Ascending aorta (tissue), 2 donors: ENCODE results near the gene MYCBPAP. TPM values are rescaled to one million over a fixed set of nuclear protein-coding genes. Genes with fewer than 3 reads are reported as not detected.

Experiments
- DNase-seq, 2 donors: peaks; one replicate each; pipeline ENCODE4 v3.0.0-alpha.2; 2019; ENCODE audit warnings: low spot score in 2 of 2
- H3K27ac ChIP-seq, 2 donors: fragments of 200-600 bp; sonication (generic); one replicate each; pipeline ENCODE4 v1.5.1; 2016 to 2017; ENCODE audit warnings: mild to moderate bottlenecking in 1 of 2
- H3K27me3 ChIP-seq: fragments of 200-600 bp; sonication (generic); one replicate; pipeline ENCODE4 v1.5.1; 2017
- H3K36me3 ChIP-seq, 2 donors: fragments of 200-600 bp; sonication (generic); one replicate each; pipeline ENCODE4 v1.5.1; 2016
- H3K4me1 ChIP-seq, 2 donors: fragments of 200-600 bp; sonication (generic); one replicate each; pipeline ENCODE4 v1.5.1; 2016 to 2017; ENCODE audit warnings: mild to moderate bottlenecking in 1 of 2
- H3K4me3 ChIP-seq, 2 donors: fragments of 200-600 bp; sonication (generic); one replicate each; pipeline ENCODE4 v1.5.1; 2016 to 2017; ENCODE audit warnings: mild to moderate bottlenecking in 1 of 2
- H3K9me3 ChIP-seq, 2 donors: fragments of 200-600 bp; sonication (generic); one replicate each; pipeline ENCODE4 v1.5.1; 2016
- intact Hi-C: fragments of 100-400 bp; cut with DNase I; formaldehyde crosslinking; loops from one replicate; pipeline ENCODE4 v1.15.1; 2023
- total RNA-seq: library from RNA; depleted of rRNA; stranded (reverse); fragments of >200 nt; gene quantifications from one replicate; pipeline ENCODE4 v1.1.0, GENCODE V29; 2016
- TF ChIP-seq, protein P1 (sequence below), 3 experiments: fragments of 200-600 bp in 2 of 3; fragments of 450-650 bp in 1 of 3; sonication (generic) in 2 of 3; IDR thresholded peaks; one replicate each; pipeline ENCODE4 v1.5.1; 2016 to 2019; ENCODE audit warnings: antibody characterized with exemption in 3 of 3, mild to moderate bottlenecking in 1 of 3, moderate library complexity in 1 of 3

MYCBPAP gene
- total RNA-seq, 1 donor from 2014 or later = 7.9 TPM

DNA sequence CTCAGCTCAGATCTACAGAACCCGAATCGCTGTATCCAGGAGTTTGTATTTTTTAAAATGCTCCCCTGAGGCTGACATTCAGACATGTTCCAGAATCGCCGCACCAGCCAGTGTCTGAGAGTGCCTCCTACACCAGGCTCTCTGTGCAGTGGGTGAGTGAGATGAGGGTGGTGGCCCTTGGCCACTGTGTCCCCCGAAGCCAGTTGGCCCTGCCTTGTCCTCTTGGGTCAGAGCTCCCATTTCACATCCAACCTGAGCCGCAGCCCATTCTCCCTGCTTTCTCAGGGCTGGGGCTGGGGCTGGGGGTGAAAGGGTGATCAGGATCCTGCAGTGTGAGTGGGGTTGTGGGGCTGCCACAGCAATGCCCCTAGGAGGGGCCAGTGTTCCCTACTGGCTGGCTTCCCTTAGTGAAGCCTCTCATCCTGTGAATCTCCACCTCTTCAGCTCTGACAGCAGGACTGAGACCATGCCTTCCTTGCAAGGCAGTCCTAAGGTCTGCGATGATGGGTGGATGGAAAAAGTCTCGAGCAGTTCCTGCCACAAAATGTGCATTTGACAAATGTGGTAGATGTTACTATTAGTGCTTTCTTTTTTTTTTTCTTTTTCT lies 12.9 kb upstream of the MYCBPAP start:
- DNase-seq = no peak
- no peaks in the 10 kb centered on the region for H3K4me1 ChIP-seq
- intact Hi-C loops = no loop called here

DNA sequence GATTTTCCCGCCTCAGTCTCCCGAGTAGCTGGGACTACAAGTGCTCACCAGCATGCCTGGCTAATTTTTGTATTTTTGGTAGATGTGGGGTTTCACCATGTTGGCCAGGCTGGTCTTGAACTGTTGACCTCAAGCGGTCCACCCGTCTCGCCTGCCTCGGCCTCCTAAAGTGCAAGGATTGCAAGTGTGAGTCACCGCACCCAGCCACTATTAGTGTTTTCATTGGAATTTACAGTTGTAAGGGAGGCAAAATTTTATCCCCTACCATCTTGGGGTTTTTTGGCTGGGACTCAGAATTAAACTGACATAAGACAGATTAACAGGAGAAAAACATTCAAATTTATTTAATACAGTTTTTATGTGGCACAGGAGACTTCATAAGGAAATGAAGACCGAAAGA lies 12.3 kb upstream of the MYCBPAP start:
- no peaks in the 10 kb centered on the region for H3K9me3 ChIP-seq
- intact Hi-C loops = no loop called here
- no peaks in the 10 kb centered on the region for H3K4me1 ChIP-seq
- H3K27ac ChIP-seq = no peak overlapping the region
- no peak for DNase-seq
- no peak overlapping the region for H3K4me3 ChIP-seq
- no peaks in the 10 kb centered on the region for H3K36me3 ChIP-seq
- no peaks in the 10 kb centered on the region for H3K27me3 ChIP-seq
- TF ChIP-seq, protein P1, sequence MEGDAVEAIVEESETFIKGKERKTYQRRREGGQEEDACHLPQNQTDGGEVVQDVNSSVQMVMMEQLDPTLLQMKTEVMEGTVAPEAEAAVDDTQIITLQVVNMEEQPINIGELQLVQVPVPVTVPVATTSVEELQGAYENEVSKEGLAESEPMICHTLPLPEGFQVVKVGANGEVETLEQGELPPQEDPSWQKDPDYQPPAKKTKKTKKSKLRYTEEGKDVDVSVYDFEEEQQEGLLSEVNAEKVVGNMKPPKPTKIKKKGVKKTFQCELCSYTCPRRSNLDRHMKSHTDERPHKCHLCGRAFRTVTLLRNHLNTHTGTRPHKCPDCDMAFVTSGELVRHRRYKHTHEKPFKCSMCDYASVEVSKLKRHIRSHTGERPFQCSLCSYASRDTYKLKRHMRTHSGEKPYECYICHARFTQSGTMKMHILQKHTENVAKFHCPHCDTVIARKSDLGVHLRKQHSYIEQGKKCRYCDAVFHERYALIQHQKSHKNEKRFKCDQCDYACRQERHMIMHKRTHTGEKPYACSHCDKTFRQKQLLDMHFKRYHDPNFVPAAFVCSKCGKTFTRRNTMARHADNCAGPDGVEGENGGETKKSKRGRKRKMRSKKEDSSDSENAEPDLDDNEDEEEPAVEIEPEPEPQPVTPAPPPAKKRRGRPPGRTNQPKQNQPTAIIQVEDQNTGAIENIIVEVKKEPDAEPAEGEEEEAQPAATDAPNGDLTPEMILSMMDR (IDR thresholded peaks at IDR 0.05) = no peak

More for the DNA sequence above, 12.9 kb upstream of the MYCBPAP start:
- TF ChIP-seq, protein P1 (IDR thresholded peaks at IDR 0.05) = no peak
- Histone ChIP-seq H3K36me3 (no peaks in the 10 kb centered on the region), H3K27ac (no peak overlapping the region), H3K4me3 (no peak overlapping the region), H3K9me3 (no peaks in the 10 kb centered on the region), H3K27me3 (no peaks in the 10 kb centered on the region)

DNA sequence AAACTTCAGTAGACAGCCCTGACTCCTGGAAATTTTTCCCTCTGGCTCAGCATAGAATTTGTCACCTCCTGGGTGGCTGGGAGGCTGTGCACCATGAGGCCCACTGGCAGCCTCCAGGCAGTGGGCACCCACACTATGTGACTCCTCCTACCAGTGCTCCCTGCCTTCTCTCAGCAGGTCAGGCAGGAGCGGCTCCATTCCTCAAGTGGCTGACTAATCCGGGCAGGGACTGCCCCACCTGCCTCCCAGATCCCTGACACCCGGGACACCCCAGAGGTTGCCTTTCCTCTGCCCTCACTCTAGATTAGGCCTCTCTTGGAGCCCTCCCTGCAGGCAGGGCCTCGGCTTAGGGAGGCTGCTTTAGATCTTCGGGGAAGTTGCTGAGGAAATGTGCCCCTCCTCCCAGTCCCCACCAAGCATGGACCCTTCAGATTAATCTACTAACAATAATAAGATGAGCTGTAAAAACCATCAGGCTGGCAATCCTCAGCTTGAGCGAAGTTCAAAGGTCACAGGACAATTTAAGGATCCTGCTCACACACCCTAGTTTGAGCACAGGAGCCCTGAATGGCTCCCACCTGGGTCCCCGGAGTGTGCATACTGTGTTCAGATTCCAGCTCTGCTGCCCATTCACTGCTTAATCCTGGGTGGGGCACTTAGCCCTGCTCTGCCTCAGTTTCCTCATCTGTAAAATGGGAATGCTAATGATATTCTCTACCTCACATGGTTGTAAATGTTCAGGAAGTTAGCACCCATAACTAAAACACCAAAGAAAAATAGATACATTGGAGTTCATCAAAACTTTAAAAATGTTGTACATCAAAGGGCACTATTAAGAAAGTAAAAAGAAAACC lies 10.0 kb upstream of the MYCBPAP start:
- Histone ChIP-seq H3K27ac (no peak overlapping the region), H3K36me3 (no peaks in the 10 kb centered on the region), H3K9me3 (no peaks in the 10 kb centered on the region), H3K27me3 (no peaks in the 10 kb centered on the region), H3K4me1 (no peaks in the 10 kb centered on the region), H3K4me3 (no peak overlapping the region)
- TF ChIP-seq, protein P1 (IDR thresholded peaks at IDR 0.05) = no peak
- no peak for DNase-seq
- intact Hi-C loops = no loop called here

DNA sequence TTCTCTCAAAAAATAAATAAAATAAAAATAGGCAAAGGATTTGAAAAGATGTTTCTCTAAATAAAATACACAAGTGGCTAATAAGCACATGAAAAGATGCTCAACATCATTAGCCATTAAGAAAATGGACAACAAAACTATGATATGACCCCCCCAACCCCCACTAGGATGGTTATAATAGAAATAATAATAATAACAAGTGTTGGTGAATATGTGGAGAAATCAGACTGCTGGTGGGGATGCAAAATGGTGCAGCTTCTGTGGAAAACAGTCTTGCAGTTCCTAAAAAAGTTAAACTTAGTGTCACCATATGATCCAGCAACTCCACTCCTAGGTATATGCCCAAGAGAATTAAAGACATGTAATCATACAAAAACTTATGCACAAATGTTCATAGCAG lies 9.0 kb upstream of the MYCBPAP start:
- no peaks in the 10 kb centered on the region for H3K36me3 ChIP-seq
- no peak for DNase-seq
- no peaks in the 10 kb centered on the region for H3K27me3 ChIP-seq
- TF ChIP-seq, protein P1 (IDR thresholded peaks at IDR 0.05) = no peak
- H3K4me1 ChIP-seq = no peaks in the 10 kb centered on the region
- no peak overlapping the region for H3K4me3 ChIP-seq
- intact Hi-C loops = no loop called here
- H3K9me3 ChIP-seq = no peaks in the 10 kb centered on the region
- no peak overlapping the region for H3K27ac ChIP-seq

DNA sequence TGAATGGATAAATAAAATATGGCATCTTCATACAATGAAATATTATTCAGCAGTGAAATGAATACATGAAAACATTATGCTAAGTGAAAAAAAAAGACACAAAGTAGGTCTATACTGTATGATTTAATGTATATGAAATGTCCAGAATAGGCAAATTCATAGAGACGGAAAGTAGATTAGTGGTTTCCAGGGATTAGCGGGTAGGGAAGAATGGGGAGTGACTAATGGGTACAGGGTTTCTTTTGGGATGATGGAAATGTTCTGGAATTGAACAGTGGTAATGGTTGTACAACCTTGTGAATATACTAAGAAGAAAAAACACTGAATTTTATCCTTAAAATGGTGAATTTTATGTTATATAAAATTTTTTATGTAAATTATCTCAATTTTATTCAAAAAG lies 8.5 kb upstream of the MYCBPAP start:
- DNase-seq = no peak
- Histone ChIP-seq H3K27ac (no peak overlapping the region), H3K4me3 (no peak overlapping the region), H3K9me3 (no peaks in the 10 kb centered on the region), H3K4me1 (no peaks in the 10 kb centered on the region), H3K27me3 (no peaks in the 10 kb centered on the region), H3K36me3 (no peaks in the 10 kb centered on the region)
- TF ChIP-seq, protein P1 (IDR thresholded peaks at IDR 0.05) = no peak
- intact Hi-C loops = no loop called here
